A549 (cell line): Measurements from ENCODE around the gene TSHZ2. TPM values are rescaled to one million over a fixed set of nuclear protein-coding genes. Genes with fewer than 3 reads are reported as not detected.

ENCODE experiments used
- ATAC-seq, 2 experiments: fragments of 200-7000 bp in 1 of 2; fragments of >200 bp in 1 of 2; cut with Nextera tagmentation in 1 of 2; cut with Tn5 transposase in 1 of 2; 3 replicates each; pipeline versions ENCODE4 v1.8.0 to v1.9.1; 2018 to 2020; ENCODE audit warnings: mild to moderate bottlenecking in 1 of 2, moderate library complexity in 1 of 2
- CTCF ChIA-PET: fragments of 300-600 bp; sonication (Branson Sonifier 250); formaldehyde crosslinking; extraction: SDS; loops from one replicate; lab custom pipeline; 2021; ENCODE audit warnings: antibody characterized with exemption, inconsistent platforms; lab: Yijun Ruan, JAX
- POLR2A ChIA-PET: fragments of 350-600 bp; formaldehyde crosslinking; extraction: SDS; loops from one replicate; lab custom pipeline; 2021; ENCODE audit warnings: antibody characterized with exemption, inconsistent platforms; lab: Yijun Ruan, JAX
- DNase-seq, 2 experiments: peaks; one replicate each; pipeline versions ENCODE4 v3.0.0 to v3.0.0-alpha.2; 2011 to 2016; ENCODE audit warnings: low read depth in 1 of 2, low spot score in 1 of 2
- FAIRE-seq: peaks from 2 replicates; lab custom pipeline; 2011; peaks lifted over from hg19 to GRCh38; lab: Jason Lieb, UNC
- H3K27ac ChIP-seq, 2 experiments: fragments of >200 bp; sonication (Bioruptor Twin); formaldehyde crosslinking; 3 replicates each; pipeline ENCODE4 v1.5.1; 2016 to 2017
- H3K4me1 ChIP-seq: fragments of >200 bp; sonication (Bioruptor Twin); formaldehyde crosslinking; 3 replicates; pipeline ENCODE4 v1.6.1; 2016
- H3K4me2 ChIP-seq: fragments of >200 bp; sonication (Bioruptor Twin); formaldehyde crosslinking; 3 replicates; pipeline ENCODE4 v1.6.1; 2016
- H3K4me3 ChIP-seq: fragments of >200 bp; sonication (Bioruptor Twin); formaldehyde crosslinking; 3 replicates; pipeline ENCODE4 v1.5.1; 2016
- H3K9me3 ChIP-seq: fragments of >200 bp; sonication (Bioruptor Twin); formaldehyde crosslinking; 3 replicates; pipeline ENCODE4 v1.6.1; 2016
- BHLHE40 ChIP-seq: IDR thresholded peaks from 2 replicates; pipeline ENCODE4 v1.6.1; 2012; ENCODE audit warnings: low read depth, low read length, inconsistent platforms
- CEBPB ChIP-seq, 2 experiments: fragments of >200 bp in 1 of 2; sonication (Bioruptor Twin) in 1 of 2; formaldehyde crosslinking in 1 of 2; IDR thresholded peaks; 2 replicates each; pipeline ENCODE4 v1.6.1; 2012 to 2016
- EP300 ChIP-seq, 2 experiments: fragments of >200 bp; sonication (Bioruptor Twin); formaldehyde crosslinking; IDR thresholded peaks; 2 replicates in 1 of 2; 3 replicates in 1 of 2; pipeline ENCODE4 v1.6.1; 2016 to 2017
- GATA3 ChIP-seq: IDR thresholded peaks from 2 replicates; pipeline ENCODE4 v1.6.1; 2012; ENCODE audit warnings: borderline replicate concordance
- HDAC2 ChIP-seq: fragments of 200-600 bp; sonication (generic); IDR thresholded peaks from 2 replicates; pipeline ENCODE4 v1.6.1; 2016
- HOXB13 ChIP-seq: fragments of 250-450 bp; sonication (Bioruptor Pico); IDR thresholded peaks from 2 replicates; pipeline ENCODE4 v1.5.0; 2020; ENCODE audit warnings: low read depth, mild to moderate bottlenecking, moderate library complexity
- HOXB5 ChIP-seq: fragments of 250-450 bp; sonication (Bioruptor Pico); IDR thresholded peaks from 2 replicates; pipeline ENCODE4 v1.5.0; 2020; ENCODE audit warnings: mild to moderate bottlenecking, moderate library complexity
- JUNB ChIP-seq: fragments of >200 bp; sonication (Bioruptor Twin); formaldehyde crosslinking; IDR thresholded peaks from 2 replicates; pipeline ENCODE4 v1.6.1; 2016
- KDM1A ChIP-seq: fragments of 200-600 bp; sonication (generic); IDR thresholded peaks from 2 replicates; pipeline ENCODE4 v1.6.1; 2016; ENCODE audit warnings: low read depth, mild to moderate bottlenecking
- MAFK ChIP-seq: fragments of 450-650 bp; IDR thresholded peaks from 2 replicates; pipeline ENCODE4 v1.6.1; 2014; ENCODE audit not compliant: partially characterized antibody
- MAZ ChIP-seq: fragments of 150-350 bp; IDR thresholded peaks from 2 replicates; pipeline ENCODE4 v1.6.1; 2014; ENCODE audit warnings: antibody characterized with exemption, low read depth, low read length, borderline replicate concordance
- NFE2L2 ChIP-seq: fragments of 150-350 bp; conservative IDR thresholded peaks from 2 replicates; pipeline ENCODE4 v1.6.1; 2014; ENCODE audit warnings: low read length
- NPAS2 ChIP-seq: fragments of 250-450 bp; sonication (Bioruptor Pico); IDR thresholded peaks from 2 replicates; pipeline ENCODE4 v1.8.0; 2022; ENCODE audit warnings: mild to moderate bottlenecking, moderate library complexity, borderline replicate concordance
- NR3C1 ChIP-seq: fragments of >200 bp; sonication (Bioruptor Twin); formaldehyde crosslinking; IDR thresholded peaks from 3 replicates; pipeline ENCODE4 v1.6.1; 2017
- PHF8 ChIP-seq: fragments of 200-600 bp; sonication (generic); IDR thresholded peaks from 2 replicates; pipeline ENCODE4 v1.6.1; 2016; ENCODE audit warnings: low read depth, mild to moderate bottlenecking, antibody characterized with exemption, moderate library complexity, borderline replicate concordance
- POLR2A ChIP-seq: IDR thresholded peaks from 2 replicates; pipeline ENCODE4 v1.6.1; 2012; ENCODE audit warnings: mild to moderate bottlenecking, low read length
- POLR2AphosphoS2 ChIP-seq: conservative IDR thresholded peaks from 2 replicates; pipeline ENCODE4 v1.6.1; 2012; ENCODE audit warnings: low read length, improper control_type of control experiment, inconsistent platforms
- RAD21 ChIP-seq, 2 experiments: fragments of >200 bp in 1 of 2; sonication (Bioruptor Twin) in 1 of 2; formaldehyde crosslinking in 1 of 2; IDR thresholded peaks in 1 of 2; conservative IDR thresholded peaks in 1 of 2; 2 replicates in 1 of 2; 3 replicates in 1 of 2; pipeline ENCODE4 v1.6.1; 2012 to 2018; ENCODE audit warnings: inconsistent platforms in 1 of 2
- RFX5 ChIP-seq: fragments of 450-650 bp; IDR thresholded peaks from 2 replicates; pipeline ENCODE4 v1.7.1; 2014; ENCODE audit warnings: antibody characterized with exemption, mild to moderate bottlenecking, moderate library complexity
- RNF2 ChIP-seq: fragments of 200-600 bp; sonication (generic); IDR thresholded peaks from 2 replicates; pipeline ENCODE4 v1.6.1; 2016; ENCODE audit warnings: low read depth, mild to moderate bottlenecking, antibody characterized with exemption, moderate library complexity, borderline replicate concordance
- SMC3 ChIP-seq: fragments of >200 bp; sonication (Bioruptor Twin); formaldehyde crosslinking; IDR thresholded peaks from 3 replicates; pipeline ENCODE4 v1.6.1; 2018; ENCODE audit warnings: inconsistent platforms
- SREBF2 ChIP-seq: fragments of 450-650 bp; IDR thresholded peaks from 2 replicates; pipeline ENCODE4 v1.6.1; 2014; ENCODE audit warnings: mild to moderate bottlenecking, moderate library complexity
- ZFP36 ChIP-seq: fragments of 450-650 bp; IDR thresholded peaks from 2 replicates; pipeline ENCODE4 v1.6.1; 2014; ENCODE audit warnings: borderline replicate concordance; ENCODE audit not compliant: partially characterized antibody
- ZNF302 ChIP-seq: fragments of 250-450 bp; sonication (Bioruptor Pico); IDR thresholded peaks from 2 replicates; pipeline ENCODE4 v1.9.0; 2021; ENCODE audit warnings: inconsistent platforms, mild to moderate bottlenecking, moderate library complexity
- ZSCAN20 ChIP-seq: fragments of 250-450 bp; sonication (Bioruptor Pico); IDR thresholded peaks from 2 replicates; pipeline ENCODE4 v1.8.0; 2022; ENCODE audit warnings: mild to moderate bottlenecking, moderate library complexity
- WGBS: methylation state at CpG from one replicate; pipeline ENCODE4 v1.1.6; 2017; ENCODE audit errors: missing lambda C conversion rate; 5-methylcytosine and 5-hydroxymethylcytosine counted together
- polyA plus RNA-seq, 4 experiments: library from polyadenylated mRNA; depleted of rRNA in 3 of 4; stranded (reverse); fragments of >200 nt; fragmentation: RNase III in 1 of 4; extraction: RNeasy Plus Mini Kit Qiagen cat#74134 plus additional on column Dnase treatment in 1 of 4; gene quantifications; 2 replicates in 3 of 4; 3 replicates in 1 of 4; pipeline ENCODE4 v1.2.3, GENCODE V29; 2011 to 2017
- TF ChIP-seq, protein P1 (sequence below): IDR thresholded peaks from 2 replicates; pipeline ENCODE4 v1.6.1; 2012
- TF ChIP-seq, protein P2 (sequence below): fragments of >200 bp; sonication (Bioruptor Twin); formaldehyde crosslinking; IDR thresholded peaks from 3 replicates; pipeline ENCODE4 v1.5.1; 2016
- TF ChIP-seq, protein P3 (sequence below): fragments of >200 bp; sonication (Bioruptor Twin); formaldehyde crosslinking; IDR thresholded peaks from 2 replicates; pipeline ENCODE4 v1.6.1; 2016
- TF ChIP-seq, protein P4 (sequence below): fragments of 450-650 bp; IDR thresholded peaks from 2 replicates; pipeline ENCODE4 v1.6.1; 2014; ENCODE audit warnings: antibody characterized with exemption
- TF ChIP-seq, protein P5 (sequence below): fragments of >200 bp; sonication (Bioruptor Twin); formaldehyde crosslinking; IDR thresholded peaks from 3 replicates; pipeline ENCODE4 v1.6.1; 2016
- TF ChIP-seq, protein P6 (sequence below): fragments of 250-450 bp; sonication (Bioruptor Pico); IDR thresholded peaks from 2 replicates; pipeline ENCODE4 v1.5.0; 2020; ENCODE audit warnings: low read depth, mild to moderate bottlenecking, moderate library complexity

The TSHZ2 gene
- polyA plus RNA-seq, 2 of the 4 experiments (the other 2 are of a cell fraction), result not detected

DNA sequence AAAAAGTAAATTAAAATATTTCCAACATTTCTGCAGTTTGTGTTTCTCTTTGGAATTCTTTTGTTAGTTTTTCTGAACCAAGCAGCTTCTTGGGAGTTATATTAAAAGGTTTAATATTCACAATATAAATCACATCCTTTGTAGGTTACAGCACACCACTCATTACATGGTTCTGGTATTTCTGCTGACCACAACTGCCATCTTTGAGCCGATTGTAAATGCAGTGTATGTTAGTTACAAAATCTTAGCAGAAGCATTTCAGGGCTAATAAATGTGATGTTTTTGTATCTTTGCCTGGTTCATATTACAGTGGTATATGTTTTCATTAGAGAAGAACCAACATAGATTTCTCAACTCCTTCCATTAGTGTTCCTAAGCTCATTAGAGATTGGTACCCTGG lies 19.1 kb upstream of the TSHZ2 start:
- Histone ChIP-seq H3K27ac (no peak overlapping the region), H3K4me3 (no peak overlapping the region), H3K4me2 (no peak overlapping the region), H3K4me1 (no peaks in the 10 kb centered on the region), H3K9me3 (no peaks in the 10 kb centered on the region)
- no peak for ATAC-seq
- no peak for DNase-seq
- WGBS, result 10% methylated on average over 1 of the region's 1 CpG
- TF ChIP-seq, protein P1, sequence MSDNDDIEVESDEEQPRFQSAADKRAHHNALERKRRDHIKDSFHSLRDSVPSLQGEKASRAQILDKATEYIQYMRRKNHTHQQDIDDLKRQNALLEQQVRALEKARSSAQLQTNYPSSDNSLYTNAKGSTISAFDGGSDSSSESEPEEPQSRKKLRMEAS, result no peak
- no peak for TF ChIP-seq SMC3
- no peak for TF ChIP-seq MAZ
- TF ChIP-seq KDM1A, result no peak
- no peak for TF ChIP-seq POLR2AphosphoS2
- TF ChIP-seq NFE2L2, result no peak
- no peak for TF ChIP-seq RAD21 (conservative IDR thresholded peaks at IDR 0.05 in 1 of 2, IDR thresholded peaks at IDR 0.05 in 1 of 2)
- TF ChIP-seq NR3C1, result no peak
- TF ChIP-seq CEBPB (IDR thresholded peaks at IDR 0.05), result no peak
- TF ChIP-seq, protein P2, sequence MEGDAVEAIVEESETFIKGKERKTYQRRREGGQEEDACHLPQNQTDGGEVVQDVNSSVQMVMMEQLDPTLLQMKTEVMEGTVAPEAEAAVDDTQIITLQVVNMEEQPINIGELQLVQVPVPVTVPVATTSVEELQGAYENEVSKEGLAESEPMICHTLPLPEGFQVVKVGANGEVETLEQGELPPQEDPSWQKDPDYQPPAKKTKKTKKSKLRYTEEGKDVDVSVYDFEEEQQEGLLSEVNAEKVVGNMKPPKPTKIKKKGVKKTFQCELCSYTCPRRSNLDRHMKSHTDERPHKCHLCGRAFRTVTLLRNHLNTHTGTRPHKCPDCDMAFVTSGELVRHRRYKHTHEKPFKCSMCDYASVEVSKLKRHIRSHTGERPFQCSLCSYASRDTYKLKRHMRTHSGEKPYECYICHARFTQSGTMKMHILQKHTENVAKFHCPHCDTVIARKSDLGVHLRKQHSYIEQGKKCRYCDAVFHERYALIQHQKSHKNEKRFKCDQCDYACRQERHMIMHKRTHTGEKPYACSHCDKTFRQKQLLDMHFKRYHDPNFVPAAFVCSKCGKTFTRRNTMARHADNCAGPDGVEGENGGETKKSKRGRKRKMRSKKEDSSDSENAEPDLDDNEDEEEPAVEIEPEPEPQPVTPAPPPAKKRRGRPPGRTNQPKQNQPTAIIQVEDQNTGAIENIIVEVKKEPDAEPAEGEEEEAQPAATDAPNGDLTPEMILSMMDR, result no peak
- TF ChIP-seq, protein P3, sequence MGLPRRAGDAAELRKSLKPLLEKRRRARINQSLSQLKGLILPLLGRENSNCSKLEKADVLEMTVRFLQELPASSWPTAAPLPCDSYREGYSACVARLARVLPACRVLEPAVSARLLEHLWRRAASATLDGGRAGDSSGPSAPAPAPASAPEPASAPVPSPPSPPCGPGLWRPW, result no peak
- TF ChIP-seq MAFK, result no peak
- TF ChIP-seq HOXB5, result no peak
- no peak for TF ChIP-seq ZFP36
- no peak for TF ChIP-seq SREBF2
- TF ChIP-seq HOXB13 (CRISPR knock-in tag), result no peak
- TF ChIP-seq POLR2A, result no peak
- no peak for TF ChIP-seq NPAS2 (CRISPR knock-in tag)
- no peak for TF ChIP-seq EP300 (IDR thresholded peaks at IDR 0.05)
- TF ChIP-seq JUNB, result no peak
- POLR2A ChIA-PET, result no interaction called here
- CTCF ChIA-PET, result no interaction called here
- FAIRE-seq, result no peak

DNA sequence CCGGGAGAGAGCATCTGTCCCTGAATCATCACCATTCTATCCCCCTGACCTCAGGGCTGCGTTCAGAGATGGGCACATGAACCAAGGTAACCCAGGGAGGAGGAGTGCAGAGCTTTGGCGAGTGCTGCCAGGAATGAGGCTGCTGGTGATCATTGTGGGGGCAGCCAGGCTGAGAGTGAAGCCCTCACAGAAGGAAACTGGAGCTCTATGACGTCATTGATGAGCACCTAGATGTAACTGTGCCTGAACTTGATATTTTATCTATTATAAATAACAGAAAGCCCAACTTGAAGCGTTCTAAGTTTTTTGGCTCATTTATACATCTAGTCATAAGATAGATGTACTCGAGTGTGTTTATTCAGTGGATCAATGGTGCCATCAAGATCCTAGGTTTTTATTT lies 17.3 kb upstream of the TSHZ2 start:
- no peaks in the 10 kb centered on the region for H3K4me1 ChIP-seq
- DNase-seq (no peak), ATAC-seq (no peak), FAIRE-seq (no peak)
- WGBS, result 2% methylated on average over 6 of the region's 6 CpGs
- ChIA-PET POLR2A (no interaction called here), CTCF (no interaction called here)
- H3K4me3 ChIP-seq, result no peak overlapping the region
- H3K27ac ChIP-seq, result no peak overlapping the region
- H3K9me3 ChIP-seq, result no peaks in the 10 kb centered on the region
- H3K4me2 ChIP-seq, result no peak overlapping the region
- TF ChIP-seq, protein P4, sequence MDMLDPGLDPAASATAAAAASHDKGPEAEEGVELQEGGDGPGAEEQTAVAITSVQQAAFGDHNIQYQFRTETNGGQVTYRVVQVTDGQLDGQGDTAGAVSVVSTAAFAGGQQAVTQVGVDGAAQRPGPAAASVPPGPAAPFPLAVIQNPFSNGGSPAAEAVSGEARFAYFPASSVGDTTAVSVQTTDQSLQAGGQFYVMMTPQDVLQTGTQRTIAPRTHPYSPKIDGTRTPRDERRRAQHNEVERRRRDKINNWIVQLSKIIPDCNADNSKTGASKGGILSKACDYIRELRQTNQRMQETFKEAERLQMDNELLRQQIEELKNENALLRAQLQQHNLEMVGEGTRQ, result no peak
- TF ChIP-seq HOXB13 (CRISPR knock-in tag) (no peak), BHLHE40 (no peak), RFX5 (no peak), HDAC2 (no peak), ZNF302 (CRISPR knock-in tag) (no peak), KDM1A (no peak), ZSCAN20 (no peak), NR3C1 (no peak), RNF2 (no peak), PHF8 (no peak), GATA3 (no peak)
- TF ChIP-seq, protein P1, result no peak
- TF ChIP-seq, protein P3, result no peak
- TF ChIP-seq, protein P5, sequence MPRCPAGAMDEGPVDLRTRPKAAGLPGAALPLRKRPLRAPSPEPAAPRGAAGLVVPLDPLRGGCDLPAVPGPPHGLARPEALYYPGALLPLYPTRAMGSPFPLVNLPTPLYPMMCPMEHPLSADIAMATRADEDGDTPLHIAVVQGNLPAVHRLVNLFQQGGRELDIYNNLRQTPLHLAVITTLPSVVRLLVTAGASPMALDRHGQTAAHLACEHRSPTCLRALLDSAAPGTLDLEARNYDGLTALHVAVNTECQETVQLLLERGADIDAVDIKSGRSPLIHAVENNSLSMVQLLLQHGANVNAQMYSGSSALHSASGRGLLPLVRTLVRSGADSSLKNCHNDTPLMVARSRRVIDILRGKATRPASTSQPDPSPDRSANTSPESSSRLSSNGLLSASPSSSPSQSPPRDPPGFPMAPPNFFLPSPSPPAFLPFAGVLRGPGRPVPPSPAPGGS, result no peak
- TF ChIP-seq, protein P6, sequence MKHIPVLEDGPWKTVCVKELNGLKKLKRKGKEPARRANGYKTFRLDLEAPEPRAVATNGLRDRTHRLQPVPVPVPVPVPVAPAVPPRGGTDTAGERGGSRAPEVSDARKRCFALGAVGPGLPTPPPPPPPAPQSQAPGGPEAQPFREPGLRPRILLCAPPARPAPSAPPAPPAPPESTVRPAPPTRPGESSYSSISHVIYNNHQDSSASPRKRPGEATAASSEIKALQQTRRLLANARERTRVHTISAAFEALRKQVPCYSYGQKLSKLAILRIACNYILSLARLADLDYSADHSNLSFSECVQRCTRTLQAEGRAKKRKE, result no peak
